IPS-15b (cell line): ENCODE results near the gene KCTD16.

Experiments
- H3K27me3 ChIP-seq: one replicate; pipeline ENCODE4 v1.6.1; 2013; ENCODE audit warnings: low read length; ENCODE audit not compliant: control insufficient read depth, insufficient read depth
- H3K36me3 ChIP-seq: one replicate; pipeline ENCODE4 v1.6.1; 2013; ENCODE audit warnings: low read length; ENCODE audit not compliant: control insufficient read depth, insufficient read depth
- H3K4me1 ChIP-seq: one replicate; pipeline ENCODE4 v1.6.1; 2013; ENCODE audit warnings: mild to moderate bottlenecking, low read length; ENCODE audit not compliant: control insufficient read depth, insufficient read depth
- H3K4me3 ChIP-seq: one replicate; pipeline ENCODE4 v1.5.1; 2013; ENCODE audit warnings: low read depth, low read length
- H3K9ac ChIP-seq: one replicate; pipeline ENCODE4 v1.6.1; 2013; ENCODE audit warnings: low read depth, mild to moderate bottlenecking, low read length
- H3K9me3 ChIP-seq: one replicate; pipeline ENCODE4 v1.6.1; 2013; ENCODE audit warnings: mild to moderate bottlenecking, low read length; ENCODE audit not compliant: control insufficient read depth, insufficient read depth

KCTD16 gene

GRCh38 chr5:144227363-144227999 is 56.8 kb downstream of the KCTD16 start:
- no peaks in the 10 kb centered on the region for H3K4me1 ChIP-seq
- no peaks in the 10 kb centered on the region for H3K27me3 ChIP-seq
- no peak overlapping the region for H3K9ac ChIP-seq
- no peaks in the 10 kb centered on the region for H3K9me3 ChIP-seq
- no peaks in the 10 kb centered on the region for H3K36me3 ChIP-seq
- no peak overlapping the region for H3K4me3 ChIP-seq

GRCh38 chr5:144230806-144231205 is 60.1 kb downstream of the KCTD16 start:
- no peaks in the 10 kb centered on the region for H3K27me3 ChIP-seq
- no peak overlapping the region for H3K4me3 ChIP-seq
- no peaks in the 10 kb centered on the region for H3K36me3 ChIP-seq
- no peaks in the 10 kb centered on the region for H3K9me3 ChIP-seq
- no peak overlapping the region for H3K9ac ChIP-seq
- no peaks in the 10 kb centered on the region for H3K4me1 ChIP-seq

- no peaks in the 10 kb centered on the region for H3K36me3 ChIP-seq
- no peaks in the 10 kb centered on the region for H3K4me1 ChIP-seq
- no peaks in the 10 kb centered on the region for H3K9me3 ChIP-seq
- H3K4me3 ChIP-seq = no peak overlapping the region
- no peaks in the 10 kb centered on the region for H3K27me3 ChIP-seq
- H3K9ac ChIP-seq = no peak overlapping the region
Observed at GRCh38 chr5:144232285-144232684, 61.6 kb downstream of the KCTD16 start.

DNA sequence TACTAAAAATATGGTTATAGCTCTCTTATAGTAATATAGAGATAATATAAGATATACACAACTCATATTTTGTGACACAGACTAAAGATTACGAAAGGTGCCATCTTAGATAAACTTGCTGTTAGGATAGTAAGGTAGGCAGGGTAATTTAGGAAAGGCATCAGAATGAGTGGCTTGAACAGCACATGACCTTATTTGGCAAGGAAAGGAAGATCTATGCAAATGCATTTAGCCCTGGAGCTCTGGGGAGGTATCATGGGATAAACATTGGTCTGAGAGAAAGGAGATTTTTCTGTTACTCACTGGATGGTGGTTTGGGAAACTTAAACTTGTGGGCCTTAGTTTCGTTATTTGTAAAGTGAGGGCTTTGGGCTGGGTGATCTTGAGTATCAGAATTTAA is 65.8 kb downstream of the KCTD16 start:
- H3K9me3 ChIP-seq = no peaks in the 10 kb centered on the region
- H3K27me3 ChIP-seq = no peaks in the 10 kb centered on the region
- H3K36me3 ChIP-seq = no peaks in the 10 kb centered on the region
- no peak overlapping the region for H3K4me3 ChIP-seq
- H3K9ac ChIP-seq = no peak overlapping the region
- peaks cover 7% of the 10 kb centered on the region for H3K4me1 ChIP-seq

GRCh38 chr5:144237851-144238250 is 67.2 kb downstream of the KCTD16 start:
- H3K36me3 ChIP-seq = no peaks in the 10 kb centered on the region
- H3K4me1 ChIP-seq = peaks cover 7% of the 10 kb centered on the region
- H3K9me3 ChIP-seq = no peaks in the 10 kb centered on the region
- no peaks in the 10 kb centered on the region for H3K27me3 ChIP-seq
- H3K4me3 ChIP-seq = no peak overlapping the region
- no peak overlapping the region for H3K9ac ChIP-seq

DNA sequence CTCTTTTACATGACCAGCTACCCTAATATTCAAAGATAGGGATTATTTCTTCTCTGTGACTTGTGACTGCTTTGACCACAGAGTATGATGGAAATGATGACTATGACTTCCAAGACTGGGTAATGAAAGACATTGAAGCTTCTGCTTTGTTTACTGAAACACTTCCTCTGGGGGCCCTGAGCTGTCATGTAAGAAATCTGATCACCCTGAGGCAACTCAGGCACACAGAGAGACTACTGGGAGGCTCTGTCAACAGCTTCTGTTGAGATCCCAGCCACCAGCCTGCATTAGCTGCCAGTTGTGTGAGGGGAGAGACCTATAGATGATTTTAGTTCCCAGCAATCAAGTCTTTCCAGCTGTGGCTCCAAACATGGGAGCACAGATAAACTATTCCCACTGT is 76.5 kb downstream of the KCTD16 start:
- Histone ChIP-seq H3K4me3 (no peak overlapping the region), H3K27me3 (no peaks in the 10 kb centered on the region), H3K36me3 (no peaks in the 10 kb centered on the region), H3K4me1 (peaks cover 11% of the 10 kb centered on the region), H3K9ac (no peak overlapping the region), H3K9me3 (no peaks in the 10 kb centered on the region)

GRCh38 chr5:144248015-144248414 is 77.3 kb downstream of the KCTD16 start:
- Histone ChIP-seq H3K9ac (no peak overlapping the region), H3K36me3 (no peaks in the 10 kb centered on the region), H3K4me1 (peaks cover 11% of the 10 kb centered on the region), H3K4me3 (no peak overlapping the region), H3K9me3 (no peaks in the 10 kb centered on the region), H3K27me3 (no peaks in the 10 kb centered on the region)

- H3K9me3 ChIP-seq = no peaks in the 10 kb centered on the region
- H3K27me3 ChIP-seq = no peaks in the 10 kb centered on the region
- H3K4me1 ChIP-seq = peaks cover 11% of the 10 kb centered on the region
- H3K36me3 ChIP-seq = no peaks in the 10 kb centered on the region
- H3K9ac ChIP-seq = no peak overlapping the region
- no peak overlapping the region for H3K4me3 ChIP-seq
Observed at GRCh38 chr5:144249755-144250464, 79.2 kb downstream of the KCTD16 start.

DNA sequence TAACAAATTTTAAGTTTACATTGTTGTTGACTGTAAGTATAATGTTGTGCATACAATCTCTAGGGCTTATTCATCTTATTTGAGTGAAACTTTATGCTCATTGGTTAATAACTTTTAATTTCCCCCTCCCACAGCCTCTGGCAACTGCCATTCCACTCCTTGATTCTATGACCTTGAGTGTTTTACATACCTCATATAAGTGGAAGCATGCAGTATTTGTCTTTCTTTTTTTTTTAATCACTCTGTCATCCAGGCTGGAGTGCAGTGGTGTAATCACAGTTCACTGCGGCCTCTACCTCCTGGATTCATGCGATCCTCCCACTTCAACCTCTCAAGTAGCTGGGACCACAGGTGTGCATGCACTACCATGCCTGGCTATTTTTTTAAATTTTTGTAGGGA is 83.9 kb downstream of the KCTD16 start:
- Histone ChIP-seq H3K27me3 (no peaks in the 10 kb centered on the region), H3K4me3 (no peak overlapping the region), H3K36me3 (no peaks in the 10 kb centered on the region), H3K9ac (no peak overlapping the region), H3K9me3 (no peaks in the 10 kb centered on the region), H3K4me1 (peaks cover 11% of the 10 kb centered on the region)

GRCh38 chr5:144260121-144260520 is 89.4 kb downstream of the KCTD16 start:
- Histone ChIP-seq H3K4me3 (no peak overlapping the region), H3K27me3 (no peaks in the 10 kb centered on the region), H3K9ac (no peak overlapping the region), H3K4me1 (no peaks in the 10 kb centered on the region), H3K36me3 (no peaks in the 10 kb centered on the region), H3K9me3 (no peaks in the 10 kb centered on the region)

DNA sequence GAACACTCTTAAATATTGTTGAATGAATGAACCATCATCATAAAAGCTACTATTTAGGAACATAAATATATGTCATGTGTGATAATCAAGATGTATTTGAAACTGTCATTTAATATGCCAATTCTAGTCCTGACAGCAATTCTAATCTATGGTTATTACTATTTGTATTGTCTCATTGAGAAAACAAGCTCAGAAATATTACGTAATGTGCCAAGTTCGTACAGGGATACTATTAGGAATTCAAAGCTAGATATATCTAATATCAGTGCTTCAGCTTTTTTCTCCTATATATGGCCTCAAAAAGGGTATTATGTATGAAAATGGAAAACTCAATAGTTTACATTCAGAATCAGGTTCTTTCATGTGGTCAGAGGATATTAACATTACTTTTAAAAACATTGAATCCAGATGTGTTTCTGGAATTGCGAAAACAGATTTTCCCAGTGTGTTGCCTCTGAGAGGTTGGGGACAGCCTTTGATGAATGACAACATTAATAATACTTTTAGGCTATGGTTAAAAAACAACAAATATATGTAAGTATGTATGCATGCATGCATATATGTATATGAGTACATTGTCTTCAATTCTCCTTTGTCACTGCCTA is 95.1 kb downstream of the KCTD16 start:
- H3K27me3 ChIP-seq = no peaks in the 10 kb centered on the region
- no peak overlapping the region for H3K4me3 ChIP-seq
- H3K9me3 ChIP-seq = no peaks in the 10 kb centered on the region
- H3K36me3 ChIP-seq = no peaks in the 10 kb centered on the region
- H3K4me1 ChIP-seq = no peaks in the 10 kb centered on the region
- H3K9ac ChIP-seq = no peak overlapping the region

DNA sequence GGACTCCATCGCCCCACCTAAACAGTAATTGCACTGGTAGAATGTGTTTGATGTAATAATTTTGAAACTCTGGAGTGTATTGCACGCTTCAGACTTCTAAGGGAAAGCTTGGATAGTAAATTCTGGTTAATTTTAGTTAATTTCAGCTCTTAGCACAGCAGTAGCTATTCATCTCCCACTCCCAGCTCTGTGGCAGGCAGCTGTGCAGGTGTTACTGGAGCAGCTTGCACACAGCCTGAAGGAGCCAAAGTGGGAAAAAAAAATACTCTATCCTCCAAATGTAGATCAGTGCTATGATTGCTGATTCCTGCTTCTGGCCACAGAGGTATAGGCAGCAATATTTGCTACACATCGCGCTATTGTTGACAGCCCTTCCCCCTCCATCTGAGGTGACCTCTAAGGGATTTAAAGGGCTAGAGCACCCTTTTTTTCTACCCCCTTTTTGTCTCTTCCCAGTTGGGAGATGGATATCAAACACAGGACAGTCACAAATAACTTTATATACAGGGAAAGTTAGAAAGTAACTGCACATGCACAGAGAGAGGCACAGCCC is 97.4 kb downstream of the KCTD16 start:
- no peaks in the 10 kb centered on the region for H3K4me1 ChIP-seq
- H3K9me3 ChIP-seq = no peaks in the 10 kb centered on the region
- no peak overlapping the region for H3K9ac ChIP-seq
- H3K27me3 ChIP-seq = no peaks in the 10 kb centered on the region
- H3K36me3 ChIP-seq = no peaks in the 10 kb centered on the region
- peak overlapping the region; percentile 14 for H3K4me3 ChIP-seq
